PC-3 (cell line): Measurements from ENCODE around the gene CDA. TPM values are rescaled to one million over a fixed set of nuclear protein-coding genes. Genes with fewer than 3 reads are reported as not detected.

Source experiments
- ATAC-seq: fragments of 200-7000 bp; cut with Tn5 transposase; 2 replicates; pipeline ENCODE4 v1.9.1; 2020; ENCODE audit warnings: mild to moderate bottlenecking, moderate library complexity
- BruUV-seq: library from RNA; stranded (reverse); fragments of 400-500 nt; replicated peaks from 2 replicates; lab custom pipeline; 2021; lab: Mats Ljungman, UMichigan
- CTCF ChIA-PET: fragments of 300-600 bp; sonication (Branson Sonifier 250); formaldehyde crosslinking; loops from one replicate; lab custom pipeline; 2022; ENCODE audit warnings: antibody characterized with exemption; lab: Charles Lee
- POLR2A ChIA-PET: fragments of 300-600 bp; sonication (Branson Sonifier 250); formaldehyde crosslinking; loops from one replicate; lab custom pipeline; 2022; ENCODE audit warnings: antibody characterized with exemption; ENCODE audit not compliant: unreplicated experiment; lab: Charles Lee
- DNase-seq: peaks from one replicate; pipeline ENCODE4 v3.0.0-alpha.2; 2015
- H2AFZ ChIP-seq: fragments of 300-600 bp; sonication (generic); 2 replicates; pipeline ENCODE4 v1.6.0; 2016; ENCODE audit warnings: antibody characterized with exemption, low read length
- H3F3A ChIP-seq: fragments of 300-600 bp; sonication (generic); one replicate; pipeline ENCODE4 v1.6.0; 2017; ENCODE audit warnings: antibody characterized with exemption, low read length, control low read depth, mild to moderate bottlenecking; ENCODE audit not compliant: unreplicated experiment
- H3K27ac ChIP-seq: fragments of 300-600 bp; sonication (generic); 2 replicates; pipeline ENCODE4 v1.5.1; 2016; ENCODE audit warnings: mild to moderate bottlenecking, low read length
- H3K27me3 ChIP-seq: fragments of 300-600 bp; sonication (generic); 2 replicates; pipeline ENCODE4 v1.6.1; 2016; ENCODE audit warnings: low read length, mixed read lengths
- H3K36me3 ChIP-seq: fragments of 300-600 bp; sonication (generic); 2 replicates; pipeline ENCODE4 v1.6.1; 2016; ENCODE audit warnings: low read depth, mixed run types, low read length, mixed read lengths
- H3K4me1 ChIP-seq: fragments of 300-600 bp; sonication (generic); 2 replicates; pipeline ENCODE4 v1.5.1; 2016; ENCODE audit warnings: low read length; ENCODE audit not compliant: insufficient read depth
- H3K4me2 ChIP-seq: fragments of 300-600 bp; sonication (generic); 2 replicates; pipeline ENCODE4 v1.6.0; 2016; ENCODE audit warnings: low read length
- H3K4me3 ChIP-seq: fragments of 300-600 bp; sonication (generic); 2 replicates; pipeline ENCODE4 v1.5.1; 2016; ENCODE audit warnings: mild to moderate bottlenecking, low read length, mixed read lengths
- H3K79me2 ChIP-seq: fragments of 300-600 bp; sonication (generic); 2 replicates; pipeline ENCODE4 v1.6.1; 2017; ENCODE audit warnings: low read length, mixed read lengths
- H3K9ac ChIP-seq: fragments of 300-600 bp; sonication (generic); 2 replicates; pipeline ENCODE4 v1.6.0; 2016; ENCODE audit warnings: mild to moderate bottlenecking, low read length
- H3K9me2 ChIP-seq: fragments of 300-600 bp; sonication (generic); replicated peaks from 2 replicates; pipeline ENCODE4 v1.6.1; 2016; ENCODE audit warnings: mixed run types, low read length, mixed read lengths
- H3K9me3 ChIP-seq: fragments of 300-600 bp; sonication (generic); 2 replicates; pipeline ENCODE4 v1.6.1; 2016; ENCODE audit warnings: low read length, mixed read lengths
- H4K20me1 ChIP-seq: fragments of 300-600 bp; sonication (generic); 2 replicates; pipeline ENCODE4 v1.6.1; 2016; ENCODE audit warnings: low read length, mixed read lengths
- EZH2 ChIP-seq: fragments of 300-600 bp; sonication (generic); IDR thresholded peaks from one replicate; pipeline ENCODE4 v1.6.1; 2017; ENCODE audit warnings: antibody characterized with exemption, mild to moderate bottlenecking, low read length; ENCODE audit not compliant: unreplicated experiment
- EZH2phosphoT487 ChIP-seq: fragments of 300-600 bp; sonication (generic); IDR thresholded peaks from 2 replicates; pipeline ENCODE4 v1.6.1; 2018; ENCODE audit warnings: mild to moderate bottlenecking, antibody characterized with exemption, low read length, borderline replicate concordance
- intact Hi-C: fragments of 100-400 bp; cut with micrococcal nuclease; formaldehyde crosslinking; loops from 2 replicates; pipeline ENCODE4 v1.9.0; 2023
- total RNA-seq: library from RNA; depleted of rRNA; stranded (reverse); fragments of >200 nt; gene quantifications from 2 replicates; pipeline ENCODE4 v1.2.3, GENCODE V29; 2014
- TF ChIP-seq, protein P1 (sequence below): fragments of 300-600 bp; sonication (generic); conservative IDR thresholded peaks from 2 replicates; pipeline ENCODE4 v1.5.1; 2017; ENCODE audit warnings: antibody characterized with exemption, low read depth, mild to moderate bottlenecking, low read length

CDA gene
- total RNA-seq, 1 experiment from 2014 or later, result 36.3 TPM

DNA sequence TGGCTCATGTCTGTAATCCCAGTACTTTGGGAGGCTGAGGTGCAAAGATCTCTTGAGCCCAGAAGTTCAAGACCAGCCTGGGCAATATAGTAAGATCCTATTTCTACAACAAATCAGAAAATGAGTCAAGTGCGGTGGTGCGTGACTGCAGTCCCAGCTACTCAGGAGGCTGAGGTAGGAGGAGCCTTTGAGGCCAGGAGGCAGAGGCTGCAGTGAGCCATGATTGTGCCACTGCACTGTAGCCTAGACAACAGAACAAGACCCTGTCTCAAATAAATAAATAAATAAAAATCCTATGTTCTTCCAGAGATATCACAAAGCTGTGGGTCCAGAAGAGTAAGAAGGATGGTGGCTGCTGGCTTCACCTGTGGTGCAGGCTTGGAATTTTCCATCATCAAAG is 22.1 kb downstream of the CDA start:
- intact Hi-C loops, result loop anchor here (5.0 kb wide), 1 partner anchor 34 kb away; no protein-coding TSS in a partner anchor
- H2AFZ ChIP-seq, result no peak overlapping the region
- no peak overlapping the region for H3K4me2 ChIP-seq
- peak overlapping the region; percentile 99 for H3K27ac ChIP-seq
- ChIA-PET CTCF (interaction anchor here (0.6 kb wide), 1 partner anchor 177 kb away, joined by 3 read pairs; no protein-coding TSS in a partner anchor), POLR2A (interaction anchor here (0.6 to 0.7 kb wide), 2 partner anchors 129 to 934 kb away, joined by 3 read pairs; no protein-coding TSS in a partner anchor)
- peaks cover 5% of the 10 kb centered on the region for H3F3A ChIP-seq
- H3K9ac ChIP-seq, result no peak overlapping the region
- DNase-seq, result no peak
- BruUV-seq, result no TSS peak
- no peak for TF ChIP-seq EZH2
- H4K20me1 ChIP-seq, result no peaks in the 10 kb centered on the region
- H3K36me3 ChIP-seq, result peaks cover 8% of the 10 kb centered on the region; the same call in 1 of the 2 replicates
- no peak for ATAC-seq
- no peaks in the 10 kb centered on the region for H3K79me2 ChIP-seq
- H3K9me2 ChIP-seq, result no peaks in the 10 kb centered on the region
- peaks cover 36% of the 10 kb centered on the region for H3K4me1 ChIP-seq
- no peaks in the 10 kb centered on the region for H3K27me3 ChIP-seq
- no peak overlapping the region for H3K4me3 ChIP-seq
- H3K9me3 ChIP-seq, result no peaks in the 10 kb centered on the region

DNA sequence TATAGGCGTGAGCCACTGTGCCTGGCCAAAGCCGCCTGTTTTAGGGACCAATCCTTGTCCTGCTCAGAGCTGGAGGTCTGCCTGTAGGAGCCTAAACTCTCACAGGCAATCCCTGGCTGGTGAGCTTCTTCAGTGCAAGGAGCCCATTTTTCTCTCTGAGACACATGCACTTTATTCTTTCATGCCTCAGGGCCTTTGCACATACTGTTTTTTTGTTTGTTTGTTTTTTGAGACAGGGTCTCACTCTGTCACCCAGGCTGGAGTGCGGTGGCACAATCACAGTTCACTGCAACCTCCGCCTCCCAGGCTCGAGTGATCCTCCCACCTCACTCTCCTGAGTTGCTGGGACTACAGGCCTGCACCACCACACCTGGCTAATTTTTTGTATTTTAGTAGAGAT is 22.8 kb downstream of the CDA start:
- no peaks in the 10 kb centered on the region for H3K9me3 ChIP-seq
- no peaks in the 10 kb centered on the region for H3K79me2 ChIP-seq
- H3K27ac ChIP-seq, result peak overlapping the region; percentile 99
- H3K9me2 ChIP-seq, result no peaks in the 10 kb centered on the region
- H3K9ac ChIP-seq, result peak overlapping the region; percentile 66
- H3K4me2 ChIP-seq, result peak overlapping the region; percentile 27; the same call in 1 of the 2 replicates
- no TSS peak for BruUV-seq
- CTCF ChIA-PET, result interaction anchor here (0.6 kb wide), 1 partner anchor 176 kb away, joined by 3 read pairs; no protein-coding TSS in a partner anchor
- DNase-seq, result no peak
- TF ChIP-seq, protein P1, sequence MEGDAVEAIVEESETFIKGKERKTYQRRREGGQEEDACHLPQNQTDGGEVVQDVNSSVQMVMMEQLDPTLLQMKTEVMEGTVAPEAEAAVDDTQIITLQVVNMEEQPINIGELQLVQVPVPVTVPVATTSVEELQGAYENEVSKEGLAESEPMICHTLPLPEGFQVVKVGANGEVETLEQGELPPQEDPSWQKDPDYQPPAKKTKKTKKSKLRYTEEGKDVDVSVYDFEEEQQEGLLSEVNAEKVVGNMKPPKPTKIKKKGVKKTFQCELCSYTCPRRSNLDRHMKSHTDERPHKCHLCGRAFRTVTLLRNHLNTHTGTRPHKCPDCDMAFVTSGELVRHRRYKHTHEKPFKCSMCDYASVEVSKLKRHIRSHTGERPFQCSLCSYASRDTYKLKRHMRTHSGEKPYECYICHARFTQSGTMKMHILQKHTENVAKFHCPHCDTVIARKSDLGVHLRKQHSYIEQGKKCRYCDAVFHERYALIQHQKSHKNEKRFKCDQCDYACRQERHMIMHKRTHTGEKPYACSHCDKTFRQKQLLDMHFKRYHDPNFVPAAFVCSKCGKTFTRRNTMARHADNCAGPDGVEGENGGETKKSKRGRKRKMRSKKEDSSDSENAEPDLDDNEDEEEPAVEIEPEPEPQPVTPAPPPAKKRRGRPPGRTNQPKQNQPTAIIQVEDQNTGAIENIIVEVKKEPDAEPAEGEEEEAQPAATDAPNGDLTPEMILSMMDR, result no peak
- no peak for TF ChIP-seq EZH2
- H3K27me3 ChIP-seq, result no peaks in the 10 kb centered on the region
- POLR2A ChIA-PET, result interaction anchor here (0.6 kb wide), 1 partner anchor 935 kb away, joined by 3 read pairs; no protein-coding TSS in a partner anchor
- intact Hi-C loops, result loop anchor here (2.0 to 5.0 kb wide), 2 partner anchors 23 to 34 kb away; no protein-coding TSS in a partner anchor
- H3K36me3 ChIP-seq, result peaks cover 10% of the 10 kb centered on the region
- ATAC-seq, result no peak
- H3F3A ChIP-seq, result peaks cover 5% of the 10 kb centered on the region
- no peaks in the 10 kb centered on the region for H4K20me1 ChIP-seq
- no peak overlapping the region for H3K4me3 ChIP-seq
- H2AFZ ChIP-seq, result no peak overlapping the region
- peaks cover 36% of the 10 kb centered on the region for H3K4me1 ChIP-seq

DNA sequence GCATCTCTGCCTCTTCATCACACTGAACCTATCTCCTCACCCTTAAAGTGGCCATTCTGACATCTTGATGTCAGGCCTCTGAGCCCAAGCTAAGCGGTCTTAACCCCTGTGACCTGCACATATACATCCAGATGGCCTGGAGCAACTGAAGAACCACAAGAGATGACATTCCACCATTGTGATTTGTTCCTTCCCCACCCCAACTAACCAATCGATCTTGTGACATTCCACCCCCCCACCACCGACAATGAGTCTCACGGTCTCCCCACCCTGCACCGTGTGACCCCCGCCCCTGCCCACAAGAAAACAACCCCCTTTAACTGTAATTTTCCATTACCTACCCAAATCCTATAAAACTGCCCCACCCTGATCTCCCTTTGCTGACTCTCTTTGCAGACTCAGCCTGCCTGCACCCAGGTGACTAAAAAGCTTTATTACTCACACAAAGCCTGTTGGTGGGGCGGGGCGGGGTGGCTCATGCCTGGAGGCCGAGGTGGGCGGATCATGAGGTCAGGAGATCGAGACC is 23.4 kb downstream of the CDA start:
- Histone ChIP-seq H3K27me3 (no peaks in the 10 kb centered on the region), H3K4me2 (peak overlapping the region; percentile 27; the same call in 1 of the 2 replicates), H3K79me2 (no peaks in the 10 kb centered on the region), H4K20me1 (no peaks in the 10 kb centered on the region), H3F3A (peaks cover 5% of the 10 kb centered on the region), H3K36me3 (peaks cover 8% of the 10 kb centered on the region), H3K9me2 (no peaks in the 10 kb centered on the region), H3K4me3 (no peak overlapping the region), H2AFZ (no peak overlapping the region), H3K4me1 (peaks cover 36% of the 10 kb centered on the region), H3K9ac (peak overlapping the region; percentile 86), H3K9me3 (no peaks in the 10 kb centered on the region), H3K27ac (peak overlapping the region; percentile 99)
- ChIA-PET CTCF (interaction anchor here (0.5 kb wide), 1 partner anchor 22 kb away, joined by 4 read pairs; no protein-coding TSS in a partner anchor), POLR2A (interaction anchor here (0.6 kb wide), 2 partner anchors 22 to 76 kb away, joined by 8 to 12 read pairs; no protein-coding TSS in a partner anchor)
- ATAC-seq (peak; percentile 52), DNase-seq (peak; percentile 93)
- no TSS peak for BruUV-seq
- intact Hi-C loops, result loop anchor here (2.0 to 5.0 kb wide), 2 partner anchors 23 to 35 kb away; no protein-coding TSS in a partner anchor
- TF ChIP-seq, protein P1, result no peak
- TF ChIP-seq EZH2 (no peak), EZH2phosphoT487 (no peak)
